Ectodermal cell (in vitro differentiated cells): ENCODE data around the gene CSF2RB.
"Not testable (repeated sequence)": the region's sequence is repeated elsewhere in the genome, so short reads cannot be mapped to it uniquely, and the experiment has no call there.

Source experiments
- H3K27ac ChIP-seq: 2 replicates; pipeline ENCODE4 v1.7.0; 2013; ENCODE audit warnings: mild to moderate bottlenecking, low read depth, low read length; ENCODE audit not compliant: insufficient read depth, poor library complexity, severe bottlenecking
- H3K27me3 ChIP-seq: 2 replicates; pipeline ENCODE4 v1.7.0; 2013; ENCODE audit warnings: mild to moderate bottlenecking, low read length; ENCODE audit not compliant: insufficient read depth, control insufficient read depth, poor library complexity, severe bottlenecking
- H3K36me3 ChIP-seq: one replicate; pipeline ENCODE4 v1.7.0; 2013; ENCODE audit warnings: low read length; ENCODE audit not compliant: control insufficient read depth, insufficient read depth
- H3K4me1 ChIP-seq: one replicate; pipeline ENCODE4 v1.7.0; 2013; ENCODE audit warnings: low read length; ENCODE audit not compliant: control insufficient read depth, insufficient read depth
- H3K4me3 ChIP-seq: 2 replicates; pipeline ENCODE4 v1.7.0; 2013; ENCODE audit warnings: low read depth, low read length, control low read depth; ENCODE audit not compliant: insufficient read depth
- H3K9me3 ChIP-seq: 2 replicates; pipeline ENCODE4 v1.7.0; 2013; ENCODE audit warnings: mild to moderate bottlenecking, low read length, moderate library complexity; ENCODE audit not compliant: control insufficient read depth
- WGBS, 2 experiments: methylation state at CpG; one replicate each; pipeline ENCODE4 v1.1.7; 2013; ENCODE audit warnings: missing lambda C conversion rate in 2 of 2; 5-methylcytosine and 5-hydroxymethylcytosine counted together

CSF2RB gene

GRCh38 chr22:36985211-36985889 is 71.9 kb downstream of the CSF2RB start:
- Histone ChIP-seq H3K27me3 (peaks cover 4% of the 10 kb centered on the region), H3K4me1 (no peaks in the 10 kb centered on the region), H3K9me3 (no peaks in the 10 kb centered on the region), H3K27ac (no peak overlapping the region), H3K4me3 (no peak overlapping the region), H3K36me3 (no peaks in the 10 kb centered on the region)
- WGBS, 2 experiments: 94 to 95% methylated on average over 10 of the region's 10 CpGs

- H3K27ac ChIP-seq: no peak overlapping the region
- peaks cover 4% of the 10 kb centered on the region for H3K27me3 ChIP-seq
- no peak overlapping the region for H3K4me3 ChIP-seq
- WGBS, 2 experiments: 65 to 67% methylated on average over 8 of the region's 8 CpGs
- H3K4me1 ChIP-seq: no peaks in the 10 kb centered on the region
- no peaks in the 10 kb centered on the region for H3K9me3 ChIP-seq
- H3K36me3 ChIP-seq: no peaks in the 10 kb centered on the region
Observed at GRCh38 chr22:36986242-36986821, 72.9 kb downstream of the CSF2RB start.

- 82% methylated on average over 12 of the region's 12 CpGs for WGBS, 2 experiments
- Histone ChIP-seq H3K9me3 (no peaks in the 10 kb centered on the region), H3K4me3 (no peak overlapping the region), H3K4me1 (no peaks in the 10 kb centered on the region), H3K36me3 (no peaks in the 10 kb centered on the region), H3K27me3 (peaks cover 4% of the 10 kb centered on the region), H3K27ac (no peak overlapping the region)
Observed at GRCh38 chr22:36988075-36988832, 74.8 kb downstream of the CSF2RB start.

GRCh38 chr22:36989012-36989411 is 75.6 kb downstream of the CSF2RB start:
- not testable (repeated sequence) for H3K27ac ChIP-seq, H3K36me3 ChIP-seq, H3K4me3 ChIP-seq, H3K4me1 ChIP-seq, H3K27me3 ChIP-seq, H3K9me3 ChIP-seq
- WGBS, 2 experiments: 72 to 89% methylated on average over 4 of the region's 4 CpGs
